ENCODE results near the gene NHERF1.
A peak's percentile ranks its signal among the peaks of the same experiment; 100 is the strongest.

The NHERF1 gene

DNA sequence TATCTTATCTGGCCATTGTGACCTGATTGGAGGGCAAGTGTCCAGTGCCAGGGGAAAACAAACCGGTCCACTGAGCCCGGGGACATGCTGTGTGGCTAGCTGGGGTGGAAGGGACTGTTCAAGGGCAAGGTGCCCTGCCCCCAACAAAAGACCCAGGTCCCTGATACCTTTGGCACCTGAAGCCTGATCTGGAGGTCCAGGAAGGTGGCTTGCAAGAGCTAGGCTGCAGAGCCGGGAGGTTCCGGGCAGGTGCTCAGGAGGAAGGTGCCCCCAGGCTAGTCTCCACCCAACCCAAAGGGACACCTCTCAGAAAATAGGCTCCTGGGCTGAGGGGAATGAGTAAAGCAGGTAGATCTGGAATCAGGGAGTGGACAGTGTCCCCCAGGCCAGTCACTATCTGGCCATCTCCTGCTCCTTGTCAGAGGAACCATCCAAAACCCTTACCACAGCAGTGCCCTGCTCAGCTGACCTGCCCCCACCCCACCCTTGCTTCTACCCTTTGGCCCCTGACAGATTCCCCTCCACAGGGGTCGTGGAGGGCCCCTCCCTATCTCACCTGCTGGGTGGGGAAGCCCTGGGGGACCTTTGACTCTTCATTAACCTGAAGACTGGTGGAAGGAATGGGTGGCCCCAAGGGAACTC is 21.5 kb downstream of the NHERF1 start:
- no peak for DNase-seq

GRCh38 chr17:74770498-74771318 is 22.3 kb downstream of the NHERF1 start:
- DNase-seq: peak; percentile 82

DNA sequence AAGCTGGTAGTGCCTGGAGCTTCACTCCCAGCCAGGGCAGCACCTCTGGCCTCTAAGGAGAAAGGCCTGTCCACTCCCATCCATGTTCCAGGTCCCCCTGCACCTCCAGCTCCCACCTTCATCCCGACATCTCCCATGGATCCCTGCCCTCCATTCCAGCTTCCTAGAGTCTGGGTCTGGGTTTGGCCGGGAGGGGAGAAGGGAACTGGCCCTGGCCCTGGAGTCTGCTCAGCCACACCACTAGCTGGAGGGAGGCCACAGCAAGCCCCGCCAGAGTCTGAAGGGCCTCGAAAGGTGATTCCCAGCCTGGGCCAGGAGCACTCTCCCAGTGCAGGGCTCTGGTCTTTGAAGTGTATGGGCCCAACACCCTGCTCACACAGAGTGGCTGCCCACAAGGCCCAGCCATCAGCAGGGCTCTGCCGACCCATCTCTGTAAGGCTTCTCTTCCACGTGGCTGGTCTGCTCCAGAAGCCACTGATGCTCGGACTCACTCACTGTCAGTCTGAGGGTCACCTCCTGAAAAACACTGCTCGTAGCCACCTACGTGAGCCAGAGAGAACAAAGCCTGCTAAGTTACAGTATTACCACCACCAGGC is 23.0 kb downstream of the NHERF1 start:
- DNase-seq: no peak

DNA sequence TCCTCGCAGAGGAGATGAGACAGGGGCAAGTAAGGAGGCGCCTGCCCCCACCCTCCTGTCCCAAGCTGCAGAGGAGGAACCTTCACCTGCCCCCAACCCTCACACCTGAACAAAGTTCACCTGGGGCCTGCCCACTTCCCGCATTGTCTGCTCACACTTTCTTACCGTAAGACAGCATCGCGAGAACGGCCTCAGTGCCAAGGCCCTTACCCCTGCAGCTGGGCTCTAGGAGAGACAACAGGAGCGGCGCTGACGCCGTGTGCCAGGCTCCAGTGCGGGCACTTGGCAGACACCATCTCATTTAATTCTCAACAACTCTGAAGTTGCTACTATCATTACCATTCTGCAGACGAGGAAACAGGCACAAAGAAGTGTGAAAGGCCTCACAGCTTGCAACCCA is 23.6 kb downstream of the NHERF1 start:
- no peak for DNase-seq

DNA sequence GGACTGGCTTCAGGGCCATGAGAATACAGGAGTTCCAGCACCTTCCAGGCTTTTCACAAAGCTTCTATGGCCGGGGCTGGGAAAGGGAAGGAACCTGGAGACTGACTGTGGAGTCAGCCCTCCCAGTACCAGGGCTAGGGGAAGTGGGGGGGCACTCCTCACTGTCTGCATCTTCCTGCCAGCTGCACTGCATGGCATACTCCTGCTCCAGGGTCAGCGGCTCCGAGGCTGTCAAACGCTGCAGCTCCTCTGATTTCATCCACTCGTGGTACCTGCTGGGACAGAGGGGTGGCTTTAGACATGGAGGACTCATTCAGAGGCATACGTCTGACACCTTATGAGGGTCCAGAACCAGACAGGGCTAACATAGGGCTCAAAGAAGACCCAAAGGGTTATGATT is 25.0 kb downstream of the NHERF1 start:
- DNase-seq: no peak

GRCh38 chr17:74773871-74774286 is 25.5 kb downstream of the NHERF1 start:
- no peak for DNase-seq

DNA sequence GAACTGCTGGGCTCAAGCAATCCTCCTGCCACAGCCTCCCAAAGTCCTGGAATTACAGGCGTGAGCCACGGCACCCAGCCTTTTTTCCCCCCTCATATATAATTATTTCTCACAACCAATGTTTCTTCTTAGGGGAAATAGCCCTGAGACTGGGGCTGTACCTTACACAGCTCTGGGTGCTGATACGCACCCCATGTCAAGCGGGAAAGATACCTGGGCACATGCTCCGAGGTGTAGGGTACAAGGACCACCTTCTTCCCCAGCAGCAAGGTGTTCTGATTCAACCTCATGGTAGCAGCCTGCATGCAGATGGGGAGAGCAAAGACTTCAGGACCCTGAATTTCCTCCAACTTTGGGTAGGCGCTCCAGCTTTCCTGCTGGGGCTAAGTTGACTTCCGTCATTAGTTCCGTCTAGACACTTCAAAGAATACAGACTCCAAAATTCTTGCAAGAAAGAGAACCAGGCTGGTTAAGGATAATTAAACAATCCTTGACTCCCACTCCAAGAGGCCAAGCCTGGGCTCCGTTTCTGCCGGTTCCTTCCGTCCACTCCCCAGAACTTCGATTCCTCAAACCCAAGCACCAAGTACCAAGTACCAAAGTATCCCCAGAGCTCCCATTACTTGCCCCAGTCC is 27.1 kb downstream of the NHERF1 start:
- no peak for DNase-seq

- DNase-seq: peak; percentile 97
These were observed 27.9 kb downstream of the NHERF1 start, which contains the start of gene NAT9 for GRCh38 chr17:74776044-74776962. Gene NAT9 (minus strand): TSS chr17:74776345. CDS start chr17:74775698, 647 bp downstream.

- no peak for DNase-seq
These were observed 28.6 kb downstream of the NHERF1 start for GRCh38 chr17:74776990-74777389.

GRCh38 chr17:74777901-74778515 is 29.6 kb downstream of the NHERF1 start:
- no peak for DNase-seq

DNA sequence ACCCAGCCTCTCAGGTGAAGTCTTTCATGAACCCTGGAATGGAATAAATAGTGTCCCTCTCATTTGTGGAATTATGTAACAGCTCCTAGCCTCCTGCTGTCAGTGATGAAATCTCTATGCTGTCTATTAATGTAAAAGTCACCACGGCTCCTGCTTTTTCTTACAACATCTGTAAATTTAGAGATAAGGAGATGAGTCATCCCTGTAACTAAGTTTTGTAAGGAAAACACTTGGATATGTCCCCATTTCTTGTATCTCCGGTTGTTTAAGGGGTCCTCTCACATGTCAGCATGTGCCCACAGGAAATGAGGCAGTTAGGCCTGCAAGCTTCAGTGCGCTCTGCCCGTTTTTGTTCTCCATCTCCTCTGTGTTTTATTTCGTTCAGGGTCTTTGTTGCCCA is 30.5 kb downstream of the NHERF1 start:
- DNase-seq: no peak

- no peak for DNase-seq
These were observed 31.1 kb downstream of the NHERF1 start for GRCh38 chr17:74779501-74779900.

DNA sequence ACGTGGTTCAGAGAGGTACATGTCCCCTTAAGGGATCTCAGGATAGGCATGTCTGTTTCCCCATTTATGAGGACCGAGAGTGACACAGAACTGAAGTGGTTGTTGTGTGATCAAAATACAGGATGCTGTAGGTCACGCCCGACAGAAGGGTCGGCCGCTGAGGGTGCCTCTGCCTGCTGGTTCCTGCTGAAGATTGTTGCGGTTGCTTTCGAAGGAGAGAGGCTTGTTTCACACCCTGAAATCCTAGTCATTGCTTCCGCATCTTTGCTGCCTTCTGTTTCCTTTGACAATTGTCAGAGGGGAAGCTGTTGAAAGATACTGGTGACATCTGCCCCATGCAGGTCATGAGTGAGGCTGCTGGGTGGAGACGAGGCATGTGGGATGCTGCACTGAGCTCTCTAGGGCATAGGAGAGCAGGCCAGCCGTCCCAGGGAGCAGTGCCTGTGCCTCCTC is 31.5 kb downstream of the NHERF1 start:
- peak; percentile 77 for DNase-seq

- DNase-seq: peak; percentile 58
These were observed 32.2 kb downstream of the NHERF1 start for GRCh38 chr17:74780443-74781238.

GRCh38 chr17:74782571-74782970 is 34.1 kb downstream of the NHERF1 start:
- DNase-seq: no peak

GRCh38 chr17:74784125-74784810 is 35.8 kb downstream of the NHERF1 start:
- DNase-seq: no peak

DNA sequence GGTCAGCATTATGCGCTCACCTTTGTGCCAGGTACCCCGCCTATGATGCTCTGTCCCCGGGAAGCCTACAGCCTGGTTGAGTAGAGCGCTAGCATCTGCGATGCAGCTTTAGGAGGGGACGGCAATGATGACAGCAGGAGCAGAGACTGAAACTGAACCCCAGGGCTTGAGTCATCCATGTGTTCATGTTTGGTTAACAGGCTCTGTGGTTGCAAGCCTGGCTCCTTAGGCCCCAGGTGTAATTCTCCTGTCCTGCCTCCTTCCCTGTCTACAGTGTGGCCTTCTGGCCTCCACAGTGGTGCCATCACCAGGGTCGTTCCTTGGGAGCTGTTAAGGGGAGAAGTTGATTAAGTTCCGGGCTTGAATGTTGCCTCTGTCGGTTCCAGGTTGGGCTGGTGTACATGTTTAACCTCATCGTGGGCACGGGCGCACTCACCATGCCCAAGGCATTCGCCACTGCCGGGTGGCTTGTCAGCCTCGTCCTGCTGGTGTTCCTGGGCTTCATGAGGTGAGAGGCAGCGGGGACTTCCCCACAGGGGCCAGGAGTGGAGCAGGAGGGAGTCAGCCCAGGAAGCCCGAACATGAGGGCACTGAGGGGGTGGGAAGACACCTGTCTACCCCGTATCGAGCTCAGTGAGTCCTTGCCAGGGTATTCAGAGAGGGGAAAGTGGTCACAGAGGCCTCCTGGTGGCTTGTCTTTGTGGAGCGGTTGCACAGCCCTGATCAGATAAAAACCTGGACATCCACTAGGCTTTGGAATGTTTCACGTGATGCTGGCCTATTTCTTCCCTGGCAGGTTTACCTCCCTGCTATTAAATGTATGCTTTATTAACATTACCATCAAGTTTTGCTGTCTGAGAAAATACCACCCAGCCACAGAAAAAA is 36.9 kb downstream of the NHERF1 start:
- no peak for DNase-seq

DNA sequence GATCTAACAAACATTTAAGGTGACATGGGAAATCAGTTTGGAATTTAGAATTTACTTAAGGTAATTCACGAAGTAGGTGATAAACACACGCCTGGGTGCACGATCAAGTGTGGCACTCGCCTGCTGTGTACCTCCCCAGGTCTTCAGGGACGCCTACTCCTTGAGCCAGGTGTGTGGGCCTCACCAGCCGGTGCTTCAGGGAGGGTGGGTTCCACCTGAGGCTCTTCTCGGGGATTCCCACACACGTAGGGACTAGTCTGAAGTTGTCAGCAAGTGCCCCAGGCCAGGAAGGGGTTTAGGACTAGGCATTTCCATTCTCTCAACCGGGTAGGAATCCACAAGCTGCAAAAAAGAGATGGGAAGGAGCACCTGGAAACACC is 37.5 kb downstream of the NHERF1 start:
- DNase-seq: no peak

GRCh38 chr17:74786431-74787055 is 38.1 kb downstream of the NHERF1 start:
- DNase-seq: no peak

All from CD4-positive, alpha-beta T cell treated with Interleukin-17A for 1 hour (primary cell).